ENCODE measurements around the gene ATG4A. TPM values are rescaled to one million over a fixed set of nuclear protein-coding genes. Genes with fewer than 3 reads are reported as not detected.
A peak's percentile ranks its signal among the peaks of the same experiment; 100 is the strongest.

ATG4A gene
- total and polyA plus RNA-seq, 2 donors (not counting 3 experiments of a cell fraction or from before 2014, with no cell fraction given), result 13.2 to 28.7 TPM

DNA sequence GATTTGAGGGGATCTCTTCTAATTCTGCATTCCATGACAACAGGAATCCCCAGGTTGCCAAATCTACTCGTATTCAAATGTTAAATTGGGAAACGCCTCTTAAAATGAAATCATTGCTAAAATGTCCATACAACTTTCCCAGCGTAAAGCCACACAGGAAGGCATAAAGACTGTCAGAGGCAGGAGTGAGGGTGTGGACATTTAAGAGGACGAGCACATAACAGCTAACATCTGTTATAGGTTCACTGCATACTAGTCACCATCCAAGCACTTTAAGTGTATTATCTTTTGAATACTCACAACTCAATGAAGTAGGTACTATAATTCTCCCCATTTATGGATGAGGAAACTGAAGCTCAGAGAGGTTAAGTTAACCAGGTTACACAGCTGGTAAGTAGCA, 35.6 kb downstream of the ATG4A start:
- DNase-seq (ENCODE audit: low read depth, low spot score), result no peak
- no peaks in the 10 kb centered on the region for H3K9me1 ChIP-seq (replicated peaks; ENCODE audit: control insufficient read depth, extremely low read depth, insufficient read depth, low read length)
- no peaks in the 10 kb centered on the region for H3K27me3 ChIP-seq (ENCODE audit: control insufficient read depth in 2 of 2, insufficient read depth in 2 of 2, low read length in 2 of 2)
- H3K36me3 ChIP-seq (ENCODE audit: control insufficient read depth in 2 of 2, extremely low read depth in 1 of 2, insufficient read depth in 2 of 2, low read length in 2 of 2), result no peaks in the 10 kb centered on the region
- no peak overlapping the region for H2AFZ ChIP-seq (ENCODE audit: low read depth, low read length)
- no peak overlapping the region for H3K4me3 ChIP-seq (replicated peaks in 1 of 3; ENCODE audit: insufficient read depth in 1 of 3, low read depth in 1 of 3, low read length in 3 of 3)
- intact Hi-C loops (cut with micrococcal nuclease), result no loop called here
- H3K4me1 ChIP-seq (ENCODE audit: control insufficient read depth, extremely low read depth, insufficient read depth, low read length), result peaks cover 33% of the 10 kb centered on the region
- TF ChIP-seq FOS (IDR thresholded peaks at IDR 0.05; ENCODE audit: borderline replicate concordance, insufficient read depth, low read length), result no peak
- TF ChIP-seq POLR2A (IDR thresholded peaks at IDR 0.05; ENCODE audit: low read depth, low read length), result no peak
- TF ChIP-seq EZH2 (IDR thresholded peaks at IDR 0.05; ENCODE audit: borderline replicate concordance, low read depth, low read length, severe bottlenecking), result no peak
- no peak for TF ChIP-seq POLR2AphosphoS5 (IDR thresholded peaks at IDR 0.05; ENCODE audit: insufficient read depth, low read depth, low read length)
- TF ChIP-seq MYC (IDR thresholded peaks at IDR 0.05; ENCODE audit: low read depth, low read length), result no peak
- TF ChIP-seq, protein P1, sequence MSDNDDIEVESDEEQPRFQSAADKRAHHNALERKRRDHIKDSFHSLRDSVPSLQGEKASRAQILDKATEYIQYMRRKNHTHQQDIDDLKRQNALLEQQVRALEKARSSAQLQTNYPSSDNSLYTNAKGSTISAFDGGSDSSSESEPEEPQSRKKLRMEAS (IDR thresholded peaks at IDR 0.05; ENCODE audit: insufficient read depth, insufficient read length), result no peak
- TF ChIP-seq JUN (IDR thresholded peaks at IDR 0.05; ENCODE audit: borderline replicate concordance, insufficient read depth, insufficient read length, low read depth), result no peak
- TF ChIP-seq, protein P2, sequence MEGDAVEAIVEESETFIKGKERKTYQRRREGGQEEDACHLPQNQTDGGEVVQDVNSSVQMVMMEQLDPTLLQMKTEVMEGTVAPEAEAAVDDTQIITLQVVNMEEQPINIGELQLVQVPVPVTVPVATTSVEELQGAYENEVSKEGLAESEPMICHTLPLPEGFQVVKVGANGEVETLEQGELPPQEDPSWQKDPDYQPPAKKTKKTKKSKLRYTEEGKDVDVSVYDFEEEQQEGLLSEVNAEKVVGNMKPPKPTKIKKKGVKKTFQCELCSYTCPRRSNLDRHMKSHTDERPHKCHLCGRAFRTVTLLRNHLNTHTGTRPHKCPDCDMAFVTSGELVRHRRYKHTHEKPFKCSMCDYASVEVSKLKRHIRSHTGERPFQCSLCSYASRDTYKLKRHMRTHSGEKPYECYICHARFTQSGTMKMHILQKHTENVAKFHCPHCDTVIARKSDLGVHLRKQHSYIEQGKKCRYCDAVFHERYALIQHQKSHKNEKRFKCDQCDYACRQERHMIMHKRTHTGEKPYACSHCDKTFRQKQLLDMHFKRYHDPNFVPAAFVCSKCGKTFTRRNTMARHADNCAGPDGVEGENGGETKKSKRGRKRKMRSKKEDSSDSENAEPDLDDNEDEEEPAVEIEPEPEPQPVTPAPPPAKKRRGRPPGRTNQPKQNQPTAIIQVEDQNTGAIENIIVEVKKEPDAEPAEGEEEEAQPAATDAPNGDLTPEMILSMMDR (IDR thresholded peaks at IDR 0.05; ENCODE audit: extremely low read depth in 1 of 2, insufficient read depth in 1 of 2, low read depth in 1 of 2, low read length in 2 of 2), result no peak
- no peak for TF ChIP-seq GATA2 (IDR thresholded peaks at IDR 0.05; ENCODE audit: insufficient read depth, insufficient read length, low read depth, low read length)
- dilution Hi-C loops (cut with MboI; ENCODE audit: extremely low pct_ligation_motif_present, low sequenced_read_pairs), result no loop called here
- H3K9me3 ChIP-seq (replicated peaks; ENCODE audit: control insufficient read depth, insufficient read depth, low read length), result no peaks in the 10 kb centered on the region
- no TSS peak for BruUV-seq (replicated peaks)
- ChIA-PET CTCF (interaction anchor here (1.0 kb wide), 1 partner anchor 23 kb away, joined by 3 read pairs; no protein-coding TSS in a partner anchor), POLR2A (no interaction called here)
- H4K20me1 ChIP-seq (replicated peaks; ENCODE audit: control insufficient read depth, extremely low read depth, insufficient read depth, low read length), result no peaks in the 10 kb centered on the region
- H3K79me2 ChIP-seq (ENCODE audit: control insufficient read depth, insufficient read depth, low read length), result peaks cover 3% of the 10 kb centered on the region
- H3K9ac ChIP-seq (replicated peaks; ENCODE audit: extremely low read depth, insufficient read depth, low read length), result no peak overlapping the region
- no peak for FAIRE-seq
- H3K4me2 ChIP-seq (ENCODE audit: insufficient read depth, low read length), result no peak overlapping the region
- H3K27ac ChIP-seq (ENCODE audit: insufficient read depth, low read depth, low read length), result peak overlapping the region; percentile 55
